ENCODE data around the gene TMEM185A. TPM values are rescaled to one million over a fixed set of nuclear protein-coding genes. Genes with fewer than 3 reads are reported as not detected.
"Not testable (repeated sequence)": the region's sequence is repeated elsewhere in the genome, so short reads cannot be mapped to it uniquely, and the experiment has no call there.

Gene TMEM185A
- total RNA-seq, 2 experiments from 2014 or later = 13.0 to 15.2 TPM

DNA sequence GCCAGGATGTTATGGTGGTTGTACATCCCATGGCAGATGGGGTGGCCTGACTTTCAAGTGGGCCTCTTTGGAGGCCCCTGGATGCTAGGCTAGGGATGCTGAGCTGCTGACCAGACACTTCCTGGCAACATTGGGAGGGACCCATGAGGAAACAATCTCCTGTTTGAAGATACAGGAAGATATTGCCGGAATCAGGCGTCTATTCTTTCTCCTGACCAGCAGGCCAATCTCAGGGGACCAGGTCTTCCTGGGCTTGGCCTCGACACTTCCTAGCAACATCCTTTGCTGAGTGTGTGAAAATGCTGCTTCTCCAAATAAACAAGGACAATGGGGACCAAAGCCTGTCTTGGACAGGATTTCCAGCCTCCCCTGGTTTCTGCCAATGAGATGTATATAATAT is 83.8 kb downstream of the TMEM185A start:
- H3K4me3 Mint-ChIP-seq, H3K9me3 Mint-ChIP-seq, H3K4me1 Mint-ChIP-seq, H3K36me3 Mint-ChIP-seq, H3K27ac Mint-ChIP-seq, H3K27me3 Mint-ChIP-seq, DNase-seq: not testable (repeated sequence)

DNA sequence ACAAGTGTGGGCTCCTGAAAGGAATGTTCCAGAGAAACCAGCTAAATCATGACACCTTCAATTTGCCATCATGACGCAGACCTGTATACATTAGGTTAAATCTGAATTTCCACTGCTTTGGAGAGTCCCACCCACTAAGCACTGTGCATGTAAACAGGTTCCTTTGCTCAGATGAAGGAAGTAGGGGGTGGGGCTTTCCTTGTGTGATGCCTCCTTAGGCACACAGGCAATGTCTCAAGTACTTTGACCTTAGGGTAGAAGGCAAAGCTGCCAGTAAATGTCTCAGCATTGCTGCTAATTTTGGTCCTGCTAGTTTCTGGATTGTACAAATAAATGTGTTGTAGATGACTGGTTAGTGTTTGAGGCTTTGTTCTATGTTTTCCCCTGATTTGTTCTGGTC is 84.6 kb downstream of the TMEM185A start:
- DNase-seq, H3K9me3 Mint-ChIP-seq, H3K36me3 Mint-ChIP-seq, H3K4me1 Mint-ChIP-seq, H3K4me3 Mint-ChIP-seq, H3K27ac Mint-ChIP-seq, H3K27me3 Mint-ChIP-seq: not testable (repeated sequence)

Other genes with a start within 250 kb of the TMEM185A start
- gene IDS, start 126.5 kb downstream of the TMEM185A start, total RNA-seq = 10 to 100 TPM; 38.5 to 38.8 TPM
- gene EOLA1, start 90.8 kb downstream of the TMEM185A start, total RNA-seq = 10 to 100 TPM; 26.8 to 30.5 TPM
- gene HSFX3, start 81.9 kb downstream of the TMEM185A start, total RNA-seq = not detected
- not detected for gene MAGEA9B, start 44.3 kb downstream of the TMEM185A start, total RNA-seq
- gene HSFX2, start 36.5 kb downstream of the TMEM185A start, total RNA-seq = not detected
- not detected for gene MAGEA11, start 80.3 kb upstream of the TMEM185A start, total RNA-seq
- gene HSFX1, start 142.3 kb upstream of the TMEM185A start, total RNA-seq = under 1 TPM; 0.24 to 0.25 TPM
- gene MAGEA9, start 150.1 kb upstream of the TMEM185A start, total RNA-seq = not detected
- gene MAGEA8, start 249.4 kb upstream of the TMEM185A start, total RNA-seq = not detected